Measurements from ENCODE around the gene GPR180.

GRCh38 chr13:94552095-94552494 lies 49.6 kb upstream of the GPR180 start:
- no peak for TF ChIP-seq POLR2AphosphoS5 (IDR thresholded peaks at IDR 0.05; ENCODE audit: low read depth)
- TF ChIP-seq CTCF (conservative IDR thresholded peaks at IDR 0.05; ENCODE audit: low read depth in 2 of 2): no peak
- TF ChIP-seq EZH2 (IDR thresholded peaks at IDR 0.05; ENCODE audit: low read depth, unreplicated experiment): no peak
- TF ChIP-seq ZNF114 (CRISPR knock-in tag; IDR thresholded peaks at IDR 0.05): no peak
- no peak for TF ChIP-seq ETS1 (IDR thresholded peaks at IDR 0.05)
- TF ChIP-seq ZNF331 (CRISPR knock-in tag; IDR thresholded peaks at IDR 0.05; ENCODE audit: low read depth): no peak
- TF ChIP-seq CREB1 (CRISPR knock-in tag; IDR thresholded peaks at IDR 0.05; ENCODE audit: low read depth): no peak
- TF ChIP-seq EZH2phosphoT487 (IDR thresholded peaks at IDR 0.05; ENCODE audit: unreplicated experiment): no peak
- TF ChIP-seq REST (IDR thresholded peaks at IDR 0.05; ENCODE audit: unreplicated experiment): no peak
